Testis (tissue), 3 donors: ENCODE results near the gene SNX32. TPM values are rescaled to one million over a fixed set of nuclear protein-coding genes. Genes with fewer than 3 reads are reported as not detected.

Experiments used
- DNase-seq: peaks from one replicate; pipeline ENCODE4 v3.0.0-alpha.2; 2019
- H3K27ac ChIP-seq, 2 donors: fragments of 200-600 bp; sonication (generic); one replicate each; pipeline ENCODE4 v1.5.1; 2019
- H3K27me3 ChIP-seq: fragments of 200-600 bp; sonication (generic); one replicate; pipeline ENCODE4 v1.5.1; 2019
- H3K36me3 ChIP-seq: fragments of 200-600 bp; sonication (generic); one replicate; pipeline ENCODE4 v1.5.1; 2017; ENCODE audit warnings: low read depth; ENCODE audit errors: missing control alignments
- H3K4me1 ChIP-seq: fragments of 200-600 bp; sonication (generic); one replicate; pipeline ENCODE4 v1.5.1; 2019
- H3K4me3 ChIP-seq, 2 donors: fragments of 200-600 bp; sonication (generic); one replicate each; pipeline ENCODE4 v1.5.1; 2017 to 2019
- H3K9me3 ChIP-seq: fragments of 200-600 bp; sonication (generic); one replicate; pipeline ENCODE4 v1.5.1; 2017
- CTCF ChIP-seq, 3 experiments: fragments of 450-650 bp in 2 of 3; fragments of 200-600 bp in 1 of 3; sonication (generic) in 1 of 3; IDR thresholded peaks; one replicate each; pipeline ENCODE4 v1.5.1; 2016 to 2019; ENCODE audit warnings: antibody characterized with exemption in 3 of 3, mild to moderate bottlenecking in 2 of 3, moderate library complexity in 1 of 3
- POLR2A ChIP-seq: fragments of 450-650 bp; IDR thresholded peaks from one replicate; pipeline ENCODE4 v1.6.1; 2017; ENCODE audit warnings: antibody characterized with exemption, mild to moderate bottlenecking, moderate library complexity
- WGBS, 2 donors: methylation state at CpG; one replicate each; pipeline ENCODE4 v1.1.5; 2018; 5-methylcytosine and 5-hydroxymethylcytosine counted together
- intact Hi-C: fragments of 100-400 bp; cut with DNase I; formaldehyde crosslinking; loops from one replicate; pipeline ENCODE4 v1.15.1; 2023; ENCODE audit warnings: low total_unique reads
- polyA plus RNA-seq: library from polyadenylated mRNA; stranded (reverse); fragments of 350-450 nt; fragmentation: Illumina TruSeq; extraction: RNeasy Lipid Tissue Mini Kit (QIAGEN cat#74804); gene quantifications from one replicate; pipeline ENCODE4 v1.2.3, GENCODE V29; 2014; ENCODE audit warnings: low read depth, low replicate concordance; ENCODE audit not compliant: insufficient read depth
- total RNA-seq, 2 donors: library from RNA; depleted of rRNA; stranded (reverse); fragments of >200 nt; gene quantifications; one replicate each; pipeline ENCODE4 v1.2.3, GENCODE V29; 2016

Gene SNX32
- total and polyA plus RNA-seq, 3 donors from 2014 or later, result 3.2 to 4.9 (median 4.0) TPM

GRCh38 chr11:65811764-65812475 lies 21.8 kb upstream of the SNX32 start:
- no peaks in the 10 kb centered on the region for H3K27me3 ChIP-seq

GRCh38 chr11:65814131-65814985 lies 19.4 kb upstream of the SNX32 start:
- Histone ChIP-seq H3K9me3 (no peaks in the 10 kb centered on the region), H3K4me3 (no peak overlapping the region), H3K27ac (no peak overlapping the region), H3K36me3 (no peaks in the 10 kb centered on the region), H3K27me3 (no peaks in the 10 kb centered on the region), H3K4me1 (peaks cover 7% of the 10 kb centered on the region)
- intact Hi-C loops, result no loop called here
- TF ChIP-seq POLR2A (no peak), CTCF (IDR thresholded peaks at IDR 0.05) (no peak)
- no peak for DNase-seq
- WGBS, 2 donors, result 71 to 74% methylated on average over 18 of the region's 18 CpGs

More at GRCh38 chr11:65811764-65812475, 21.8 kb upstream of the SNX32 start:
- DNase-seq, result no peak
- H3K4me3 ChIP-seq, result no peak overlapping the region
- H3K36me3 ChIP-seq, result no peaks in the 10 kb centered on the region
- H3K9me3 ChIP-seq, result no peaks in the 10 kb centered on the region
- WGBS, 2 donors, result 58 to 63% methylated on average over 19 of the region's 19 CpGs
- no peaks in the 10 kb centered on the region for H3K4me1 ChIP-seq
- TF ChIP-seq POLR2A (no peak), CTCF (IDR thresholded peaks at IDR 0.05) (no peak)
- H3K27ac ChIP-seq, result no peak overlapping the region
- intact Hi-C loops, result no loop called here

DNA sequence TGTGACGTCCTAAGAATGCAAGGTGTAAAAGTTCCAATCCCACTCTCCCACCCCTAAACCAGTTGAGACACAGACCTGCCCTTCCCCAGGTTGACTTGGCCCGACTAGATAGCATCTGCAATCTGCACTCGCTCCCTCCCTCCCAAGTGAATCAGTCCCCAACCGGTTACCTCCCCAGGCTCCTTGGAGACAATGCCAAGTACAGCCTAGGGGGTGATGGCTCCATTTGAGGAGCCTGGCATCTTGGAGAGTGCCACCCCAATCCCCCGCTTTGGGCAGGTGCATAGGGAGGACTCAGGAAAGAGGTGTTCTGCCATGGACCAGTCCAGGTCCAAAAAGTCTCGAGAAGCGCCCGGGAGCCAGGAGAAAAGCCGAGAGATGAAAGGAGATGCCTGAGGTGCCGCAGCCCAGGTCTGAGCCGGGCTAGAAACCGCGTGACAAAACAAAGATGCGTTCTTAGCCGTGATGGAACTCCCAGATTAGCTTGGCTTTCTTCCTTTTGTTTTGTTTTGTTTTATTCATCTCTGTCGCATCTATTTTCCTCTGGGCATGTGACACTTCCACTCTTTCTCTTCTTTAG lies 18.7 kb upstream of the SNX32 start:
- no peaks in the 10 kb centered on the region for H3K27me3 ChIP-seq
- intact Hi-C loops, result loop anchor here (5.0 kb wide), 1 partner anchor 103 kb away; the partner anchor contains the start of gene KAT5
- 89 to 94% methylated on average over 16 of the region's 16 CpGs for WGBS, 2 donors
- H3K9me3 ChIP-seq, result no peaks in the 10 kb centered on the region
- TF ChIP-seq CTCF (IDR thresholded peaks at IDR 0.05) (no peak), POLR2A (no peak)
- H3K4me1 ChIP-seq, result peaks cover 7% of the 10 kb centered on the region
- no peak overlapping the region for H3K4me3 ChIP-seq
- H3K27ac ChIP-seq, result no peak overlapping the region
- no peaks in the 10 kb centered on the region for H3K36me3 ChIP-seq
- no peak for DNase-seq

DNA sequence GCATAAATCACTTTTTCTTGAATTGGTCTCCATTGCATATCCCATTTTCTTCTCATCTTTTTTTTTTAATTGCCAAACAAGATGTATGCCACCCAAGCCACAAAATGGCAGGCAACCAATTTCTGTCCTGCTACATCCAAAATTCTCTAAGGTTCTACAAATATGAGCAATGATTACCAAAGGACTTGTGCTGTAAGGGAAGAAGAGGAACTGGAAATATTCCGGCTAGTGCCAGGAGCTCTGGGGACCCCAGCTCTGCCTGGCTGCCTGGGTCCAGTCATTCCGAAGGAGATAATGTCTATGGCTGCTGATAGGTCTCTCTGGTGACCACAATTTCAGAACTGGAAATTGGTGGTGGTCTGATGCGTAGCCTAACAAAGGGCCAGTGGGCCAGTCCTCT lies 17.1 kb upstream of the SNX32 start:
- intact Hi-C loops, result loop anchor here (5.0 kb wide), 1 partner anchor 104 kb away; the partner anchor contains the start of gene KAT5
- H3K36me3 ChIP-seq, result no peaks in the 10 kb centered on the region
- H3K4me1 ChIP-seq, result peaks cover 7% of the 10 kb centered on the region
- WGBS, 2 donors, result 81 to 89% methylated on average over 3 of the region's 3 CpGs
- TF ChIP-seq POLR2A (no peak), CTCF (IDR thresholded peaks at IDR 0.05) (no peak)
- no peaks in the 10 kb centered on the region for H3K9me3 ChIP-seq
- no peak overlapping the region for H3K4me3 ChIP-seq
- no peak for DNase-seq
- H3K27ac ChIP-seq, result no peak overlapping the region
- H3K27me3 ChIP-seq, result no peaks in the 10 kb centered on the region
